ENCODE measurements around the gene FAM170B.

FAM170B gene

DNA sequence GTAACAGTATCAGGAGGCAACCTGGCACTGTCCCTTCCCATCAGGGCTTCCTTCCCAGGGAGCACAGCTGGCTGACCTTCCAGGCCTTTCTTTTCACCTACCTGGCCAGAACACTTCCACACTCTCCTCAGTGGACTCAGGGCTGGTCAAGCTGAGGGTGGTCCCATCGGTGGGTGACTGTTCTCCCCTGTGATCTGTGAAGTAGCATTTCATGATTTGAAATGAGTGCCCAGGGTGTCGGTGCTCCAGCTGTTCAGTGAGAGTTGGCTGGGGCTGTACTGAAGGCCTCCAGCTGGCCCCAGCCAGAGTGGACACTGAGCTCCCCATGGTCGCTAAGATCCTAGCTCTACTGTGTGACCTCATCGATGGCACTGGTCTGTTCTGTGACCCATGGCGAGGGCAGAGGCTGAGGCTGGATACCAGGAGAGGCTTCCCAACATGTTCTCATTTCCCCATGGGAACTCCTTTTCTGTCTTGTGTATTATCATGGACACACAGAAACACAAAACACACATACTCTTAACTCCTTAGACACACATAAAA lies at the start of gene FAM170B:
TSS of gene FAM170B (minus strand) at position 316 of the 543 bp plus-strand sequence. CDS start at position 213, 103 bp downstream.
- DNase-seq, result no peak

DNA sequence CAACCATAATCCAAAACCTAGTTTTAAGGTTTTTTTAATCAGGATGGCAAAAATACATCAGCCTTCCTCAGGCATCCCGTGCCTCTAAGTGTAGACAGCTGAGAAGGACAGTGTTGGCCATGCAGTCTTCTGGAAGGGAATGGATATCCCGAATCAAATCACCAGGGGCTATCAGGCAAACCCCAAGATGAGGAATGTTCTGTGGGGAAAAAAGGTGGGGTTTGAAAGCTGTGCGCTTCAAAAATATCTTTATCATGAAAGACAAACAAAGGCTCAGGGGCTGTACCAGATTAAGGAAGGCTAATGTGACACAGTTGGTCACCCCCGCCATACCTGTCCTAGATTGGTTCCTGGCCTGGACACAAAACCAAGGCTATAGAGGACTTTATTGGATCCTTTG lies 49.0 kb upstream of the FAM170B start:
- no peak for DNase-seq

DNA sequence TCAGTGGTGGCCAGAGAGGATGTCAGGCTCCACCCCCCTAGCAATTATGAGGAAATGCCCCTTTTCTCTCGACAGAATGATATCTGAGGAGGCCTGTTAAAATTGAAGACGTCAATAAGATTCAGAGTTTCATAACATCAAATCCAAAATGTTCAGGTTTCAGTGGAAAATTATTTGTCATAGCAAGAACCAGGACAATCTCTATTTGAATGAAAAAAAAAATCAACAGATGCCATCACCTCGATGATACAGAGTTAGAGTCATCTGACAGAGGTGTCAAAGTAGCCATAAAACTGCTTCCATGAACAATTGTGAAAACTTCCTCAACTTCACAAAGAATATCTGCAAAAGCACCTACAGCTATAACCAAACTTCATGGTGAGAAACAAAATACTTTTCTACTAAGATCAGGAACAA lies 46.6 kb upstream of the FAM170B start:
- DNase-seq, result no peak

DNA sequence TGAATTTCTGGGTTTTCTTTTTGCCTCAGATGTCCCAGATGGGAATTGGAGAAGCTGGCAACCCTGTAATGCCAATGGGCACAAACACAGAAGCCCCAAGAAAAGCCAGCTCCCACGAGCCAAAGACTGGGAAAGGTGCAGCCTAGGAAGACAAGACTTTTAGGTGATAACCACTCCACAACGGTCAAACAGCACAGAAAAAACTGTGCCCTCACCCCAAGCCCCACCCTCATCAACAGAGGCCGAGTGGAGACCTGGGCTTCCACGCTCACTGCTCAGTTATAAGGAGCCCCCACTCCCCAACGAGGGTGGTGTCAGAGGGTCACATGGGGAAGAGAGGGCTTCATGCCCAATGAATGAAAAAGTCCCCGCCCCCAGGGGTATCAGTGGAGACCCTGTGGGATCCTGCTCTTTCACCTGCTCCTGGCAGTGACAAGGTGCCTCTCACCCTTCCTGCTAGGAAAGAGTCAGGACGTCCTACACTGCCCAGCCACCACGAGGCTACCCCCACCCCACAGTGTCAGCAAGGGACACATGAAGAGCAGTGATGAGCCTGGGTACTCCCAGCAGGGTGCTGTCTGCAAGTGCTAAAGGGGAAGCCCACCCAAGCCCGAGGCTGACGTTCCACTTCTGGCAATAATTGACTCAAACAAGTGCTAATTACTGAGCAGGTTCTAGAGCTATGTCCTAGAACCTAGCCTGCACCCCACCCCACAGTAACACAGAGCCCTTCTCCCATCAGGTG lies 46.0 kb upstream of the FAM170B start:
- DNase-seq, result no peak

DNA sequence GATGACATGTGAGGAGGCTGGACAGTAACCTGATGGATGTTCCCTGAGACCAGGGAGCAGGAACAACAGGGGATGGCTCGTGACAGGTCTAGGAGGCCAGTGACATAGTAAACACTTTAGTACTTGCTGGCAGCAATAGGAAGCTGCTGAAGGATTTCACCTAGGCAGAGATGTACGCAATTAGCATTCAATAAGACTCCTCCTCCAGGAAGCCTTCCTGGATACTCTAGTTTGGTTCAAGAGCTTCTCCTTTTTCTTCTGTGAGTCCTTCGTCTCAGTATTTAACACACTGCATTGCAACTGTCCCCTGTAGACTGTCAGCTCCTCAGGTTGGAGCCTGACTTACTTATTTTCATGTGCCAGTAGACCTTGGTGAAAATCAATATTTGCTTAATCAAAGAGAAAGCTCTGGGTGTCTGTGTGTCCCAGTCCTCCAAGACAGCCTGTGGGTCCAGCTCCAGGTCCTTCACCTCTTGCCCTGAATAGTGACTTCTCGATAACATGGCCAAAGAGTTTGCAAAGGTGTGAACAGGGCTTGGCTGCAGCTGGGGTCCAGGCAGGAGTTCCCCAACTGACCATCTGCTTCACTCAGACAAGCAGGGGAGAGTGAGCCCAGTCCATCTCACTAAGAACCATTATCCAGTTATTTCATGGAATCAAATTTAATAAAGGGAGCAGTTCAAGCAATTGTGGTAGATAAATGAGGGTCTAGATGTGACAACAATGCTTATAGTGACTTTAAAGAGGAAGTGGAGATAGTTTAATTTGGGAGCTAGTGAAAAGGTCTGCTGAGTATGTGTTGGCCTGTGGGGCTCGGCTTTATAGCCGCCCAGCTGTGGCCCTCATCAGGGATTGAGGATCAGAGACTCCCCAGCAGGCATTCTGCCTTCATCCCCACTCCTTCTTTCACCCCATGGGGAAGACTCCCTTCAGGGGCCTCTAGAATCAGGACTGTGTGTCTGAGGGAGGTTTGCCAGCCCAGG lies 45.0 kb upstream of the FAM170B start:
- no peak for DNase-seq

DNA sequence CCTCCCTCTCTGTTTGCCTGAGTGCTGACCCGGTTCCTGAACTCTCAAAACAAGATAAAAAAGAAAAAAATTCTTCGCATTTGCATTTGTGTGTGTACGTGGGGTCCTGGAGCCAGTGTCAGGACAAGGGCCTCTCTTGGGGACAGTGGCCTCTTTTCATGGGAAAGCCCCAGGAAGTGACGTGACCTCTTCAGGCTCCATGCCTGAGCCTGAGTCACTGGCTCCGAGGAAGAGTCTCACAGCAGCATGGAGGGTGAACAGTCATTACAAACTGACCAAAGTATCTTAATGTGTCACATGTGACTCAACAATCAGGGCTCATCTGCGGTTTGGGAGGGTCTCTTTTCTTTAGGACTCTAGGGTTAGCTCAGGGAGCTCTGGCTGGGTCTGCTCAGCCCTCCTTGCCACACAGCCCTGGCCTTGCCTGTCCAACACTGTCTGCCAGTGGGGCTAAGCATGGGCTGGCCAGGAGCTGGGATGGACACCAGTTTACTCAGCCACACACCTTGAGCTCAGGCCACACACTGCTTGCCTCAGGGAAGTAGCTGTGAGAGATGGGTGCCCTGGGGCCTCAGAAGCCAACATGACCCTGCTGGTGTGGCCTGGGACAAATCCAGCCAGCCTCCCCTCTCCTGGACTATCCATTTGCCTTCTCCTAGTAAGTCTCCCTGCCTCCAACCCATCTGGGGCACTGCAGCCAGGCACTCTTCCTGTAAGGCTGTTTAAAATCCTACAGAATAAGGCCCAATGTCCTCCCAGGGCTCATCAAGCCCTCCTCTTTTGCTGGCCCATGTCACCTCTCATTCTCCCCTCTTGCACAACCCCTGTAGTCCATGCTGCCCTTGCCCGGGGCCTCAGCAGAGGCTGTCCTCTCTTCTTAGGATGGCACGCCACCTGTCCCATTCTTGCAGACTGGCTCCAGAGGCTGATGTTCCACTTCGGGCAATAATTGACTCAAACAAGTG lies 43.9 kb upstream of the FAM170B start:
- peak; percentile 25 to 43 for DNase-seq

DNA sequence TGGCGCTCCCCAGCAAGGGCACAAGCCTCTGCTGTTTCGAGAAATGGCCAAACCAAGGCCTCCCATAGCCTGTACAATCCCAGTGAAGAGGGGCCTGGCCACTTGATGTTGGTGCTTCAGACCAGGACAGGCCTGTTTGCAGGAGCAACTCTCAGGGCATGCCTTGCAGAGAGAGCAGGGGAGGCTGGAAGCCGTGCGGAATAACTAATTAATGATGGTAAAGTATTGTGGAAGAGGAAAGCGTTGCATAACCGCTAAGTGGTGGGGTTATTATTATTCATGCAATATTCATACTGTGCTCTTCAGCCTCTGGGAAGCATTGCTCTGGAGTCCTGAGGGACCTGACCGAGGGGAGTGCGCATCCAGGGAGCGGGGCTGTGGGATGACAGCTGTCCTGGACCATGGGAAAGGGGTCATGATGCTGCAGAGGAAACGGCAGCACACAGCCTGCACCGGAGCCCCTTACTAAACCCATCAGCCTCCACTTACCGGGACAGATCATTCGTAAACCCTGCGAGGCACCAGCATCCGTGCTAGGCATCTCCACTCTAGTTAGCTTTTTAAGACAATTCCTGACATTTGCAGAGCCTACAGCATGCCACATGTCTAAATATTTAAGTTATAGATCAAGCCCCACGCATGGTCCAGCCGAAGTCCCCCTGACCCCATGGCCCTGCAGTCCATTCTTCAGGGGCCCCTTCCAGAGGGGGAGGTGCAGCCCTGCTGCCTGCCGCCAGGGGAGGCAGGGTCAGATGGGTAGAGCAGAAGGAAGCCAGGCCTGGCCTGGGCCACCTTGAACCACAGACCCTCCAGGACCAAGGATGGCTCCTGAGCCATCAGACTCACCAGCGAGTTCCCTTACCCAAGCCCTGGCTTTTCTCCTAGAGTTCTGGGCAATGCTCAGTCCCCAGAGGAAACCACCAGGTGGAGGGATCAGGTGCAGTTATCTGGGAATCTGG lies 42.8 kb upstream of the FAM170B start:
- DNase-seq, result no peak

DNA sequence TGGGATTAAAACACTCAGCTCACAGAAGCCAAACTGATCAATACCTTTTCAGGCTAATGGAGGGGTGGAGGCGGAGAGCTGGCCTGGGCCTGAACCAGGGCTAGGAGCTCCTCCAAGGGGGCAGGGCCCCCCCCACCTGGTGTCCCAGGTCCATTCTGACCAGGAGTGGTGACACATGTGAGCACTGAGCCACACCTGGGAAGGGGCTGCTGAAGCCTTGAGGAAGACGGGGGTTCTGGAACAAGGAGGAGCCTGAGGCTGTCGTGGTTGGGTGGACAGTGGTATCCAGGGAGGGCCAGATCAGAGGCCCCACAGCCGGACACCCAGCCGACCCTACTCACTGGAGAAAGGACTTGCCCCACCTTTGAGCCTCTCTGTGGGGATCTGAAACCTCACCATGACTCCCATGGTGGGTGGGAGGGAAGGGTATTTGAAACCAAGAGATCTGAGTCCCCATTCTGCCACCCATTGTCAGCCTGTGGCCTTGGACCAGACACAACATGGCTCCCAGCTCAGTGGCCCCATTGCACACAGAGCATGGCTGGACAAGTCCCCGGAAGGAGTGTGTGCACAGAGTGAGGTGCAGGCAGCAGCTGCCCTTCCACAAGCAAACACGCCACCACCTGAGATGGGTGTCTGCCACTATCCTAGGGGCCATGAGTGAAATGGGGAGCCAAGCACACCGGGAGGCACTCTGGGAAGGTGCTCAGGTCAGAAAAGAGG lies 41.9 kb upstream of the FAM170B start:
- no peak for DNase-seq

DNA sequence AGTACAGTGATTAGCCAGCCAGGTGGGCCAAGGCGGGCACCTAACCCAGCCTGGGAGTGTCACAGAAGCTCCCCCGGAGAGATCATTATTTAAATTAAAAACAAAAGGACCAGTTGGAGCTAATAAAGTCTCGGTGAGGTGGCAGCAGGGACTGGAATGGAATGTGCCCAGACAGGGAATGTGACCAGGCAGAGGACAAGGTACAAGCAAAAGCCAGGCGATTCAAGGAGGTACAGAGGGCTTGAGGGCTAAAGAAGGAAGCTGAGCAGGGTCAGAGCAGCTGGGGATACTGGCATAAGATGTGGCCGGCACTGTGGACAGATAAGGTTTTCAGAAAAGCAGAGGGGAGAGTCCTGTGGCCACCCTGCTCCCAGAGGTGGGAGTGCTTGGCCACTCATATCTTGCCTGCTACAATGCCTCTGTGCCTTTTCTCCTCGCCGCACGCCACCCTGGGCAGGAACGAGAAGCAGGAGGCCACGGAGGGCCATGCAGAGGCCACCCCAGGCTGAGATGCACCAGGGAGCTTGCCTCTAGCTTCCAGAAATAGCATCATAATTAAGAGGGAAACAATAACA lies 41.2 kb upstream of the FAM170B start:
- DNase-seq, result no peak

DNA sequence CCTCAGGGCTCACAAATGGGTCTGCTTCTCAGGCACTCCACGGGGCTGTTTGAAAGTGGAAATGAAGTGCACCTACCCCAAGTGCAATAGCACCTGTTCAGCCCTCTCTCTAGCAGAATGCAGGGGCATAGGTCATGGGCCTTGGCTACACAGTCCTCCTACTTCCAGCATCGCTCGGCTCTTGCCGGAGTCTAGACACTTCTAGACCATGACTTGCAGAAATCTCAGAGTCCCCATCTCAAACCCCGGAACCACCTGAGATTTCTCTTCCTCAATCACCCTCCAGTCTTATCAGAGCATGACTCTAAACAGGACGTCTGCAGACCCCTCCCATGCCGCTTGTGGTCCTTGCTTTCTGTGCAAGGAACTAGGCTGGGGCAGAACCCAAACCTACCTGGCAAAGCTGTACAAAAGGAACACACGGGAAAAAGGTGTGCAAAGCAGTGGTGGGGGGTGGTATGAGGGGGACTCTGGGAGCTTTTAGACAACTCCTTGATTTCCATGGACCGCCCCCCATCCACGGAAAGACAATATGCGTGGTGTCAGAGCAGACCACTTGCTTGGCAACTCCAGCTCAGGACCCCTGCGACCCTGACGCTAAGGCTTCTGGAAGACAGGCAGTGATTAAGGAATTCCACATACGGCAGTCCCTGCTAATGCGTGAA lies 40.6 kb upstream of the FAM170B start:
- DNase-seq, result no peak

DNA sequence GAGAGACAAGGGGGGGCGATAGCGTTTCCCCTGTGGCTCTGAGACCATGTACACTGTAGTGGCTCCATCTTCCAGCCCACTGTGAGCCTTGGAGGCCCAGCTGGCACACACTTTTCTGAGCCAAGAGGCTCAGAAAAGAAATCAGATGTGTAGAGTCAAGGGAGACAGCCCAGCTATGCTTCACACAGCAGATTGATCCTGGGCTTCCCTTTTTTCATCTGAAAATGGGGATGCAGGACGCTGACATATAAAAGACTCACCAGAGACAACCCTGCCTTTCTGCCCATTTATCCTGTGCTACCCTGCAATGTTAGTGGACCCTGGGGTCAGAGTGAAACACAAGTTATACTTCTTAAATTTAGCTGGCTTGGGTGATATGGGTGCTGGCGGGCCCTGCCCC lies 40.0 kb upstream of the FAM170B start:
- no peak for DNase-seq

DNA sequence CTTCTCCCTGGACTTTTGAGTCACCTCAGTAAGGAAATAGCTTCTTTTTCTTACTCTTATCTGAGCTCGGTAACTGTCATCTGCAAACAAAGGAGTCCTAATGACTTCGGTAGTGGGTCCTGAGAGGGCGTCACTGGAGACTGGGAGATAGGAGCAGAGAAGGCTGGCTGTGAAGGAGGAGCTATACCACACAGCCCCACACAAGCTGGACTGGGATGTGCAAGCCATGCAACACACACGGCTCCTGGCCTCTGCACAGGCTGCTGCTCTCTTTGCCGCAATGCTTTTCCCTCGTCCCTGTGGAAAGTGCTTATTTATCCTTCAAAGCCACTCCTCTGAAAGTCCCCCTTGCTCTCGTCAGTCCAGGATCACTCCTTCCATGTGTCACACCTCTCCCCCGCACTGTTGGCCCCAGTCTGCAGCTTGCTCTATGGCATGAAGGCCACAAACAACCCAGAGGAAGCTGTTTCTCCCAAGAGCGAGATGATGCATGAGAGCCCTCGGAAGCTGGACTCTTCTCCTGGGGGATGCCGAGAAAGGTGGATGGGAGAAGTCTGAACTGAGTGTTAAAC lies 39.5 kb upstream of the FAM170B start:
- no peak for DNase-seq

DNA sequence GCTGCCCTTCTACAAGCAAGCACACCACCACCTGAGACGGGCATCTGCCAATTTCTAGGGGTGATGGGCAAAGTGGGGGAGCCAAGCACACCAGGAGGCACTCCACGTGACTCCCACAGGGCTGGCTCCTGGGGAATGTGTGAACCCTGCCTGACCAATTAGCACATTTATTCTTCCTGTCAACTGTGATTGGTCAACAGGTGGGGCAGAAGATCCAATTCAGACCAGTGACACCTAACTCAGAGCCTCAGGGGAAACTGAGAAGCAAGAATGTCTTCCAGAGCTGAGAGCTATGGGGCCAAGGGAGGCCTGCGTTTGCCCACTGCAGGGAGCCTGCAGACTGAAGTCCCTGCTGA lies 38.9 kb upstream of the FAM170B start:
- no peak for DNase-seq

DNA sequence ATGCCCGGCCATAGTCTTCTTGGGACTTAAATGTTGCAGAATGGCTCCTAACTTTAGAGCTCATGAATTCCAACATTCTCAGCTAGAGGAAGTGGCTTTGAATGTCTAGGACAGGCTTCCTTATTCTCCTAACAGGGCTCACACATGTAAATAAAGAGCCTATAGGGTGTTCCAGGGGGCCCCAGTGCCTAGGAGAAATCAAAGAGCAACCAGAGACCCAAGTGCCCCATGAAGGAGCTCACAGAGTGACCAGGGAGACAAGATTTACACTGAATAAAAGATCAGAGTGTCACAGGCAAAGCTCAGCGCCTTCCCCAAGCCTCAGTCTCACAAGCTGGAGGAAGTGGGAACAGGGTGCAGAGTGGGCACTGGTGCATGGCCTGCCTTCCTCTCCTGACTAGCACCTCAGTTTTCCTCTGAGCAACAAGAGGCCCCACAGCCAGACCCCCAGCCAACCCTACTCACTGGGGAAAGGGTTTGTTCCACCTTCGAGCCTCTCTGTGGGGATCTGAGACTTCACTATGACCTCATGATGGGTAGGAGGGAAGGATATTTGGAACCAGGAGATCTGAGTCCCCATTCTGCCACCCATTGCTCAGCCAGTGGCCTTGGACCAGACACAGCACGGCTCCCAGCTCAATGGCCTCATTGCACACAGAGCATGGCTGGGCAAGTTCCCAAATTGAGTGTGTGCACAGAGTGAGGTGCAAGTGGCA lies 38.4 kb upstream of the FAM170B start:
- DNase-seq, result no peak

DNA sequence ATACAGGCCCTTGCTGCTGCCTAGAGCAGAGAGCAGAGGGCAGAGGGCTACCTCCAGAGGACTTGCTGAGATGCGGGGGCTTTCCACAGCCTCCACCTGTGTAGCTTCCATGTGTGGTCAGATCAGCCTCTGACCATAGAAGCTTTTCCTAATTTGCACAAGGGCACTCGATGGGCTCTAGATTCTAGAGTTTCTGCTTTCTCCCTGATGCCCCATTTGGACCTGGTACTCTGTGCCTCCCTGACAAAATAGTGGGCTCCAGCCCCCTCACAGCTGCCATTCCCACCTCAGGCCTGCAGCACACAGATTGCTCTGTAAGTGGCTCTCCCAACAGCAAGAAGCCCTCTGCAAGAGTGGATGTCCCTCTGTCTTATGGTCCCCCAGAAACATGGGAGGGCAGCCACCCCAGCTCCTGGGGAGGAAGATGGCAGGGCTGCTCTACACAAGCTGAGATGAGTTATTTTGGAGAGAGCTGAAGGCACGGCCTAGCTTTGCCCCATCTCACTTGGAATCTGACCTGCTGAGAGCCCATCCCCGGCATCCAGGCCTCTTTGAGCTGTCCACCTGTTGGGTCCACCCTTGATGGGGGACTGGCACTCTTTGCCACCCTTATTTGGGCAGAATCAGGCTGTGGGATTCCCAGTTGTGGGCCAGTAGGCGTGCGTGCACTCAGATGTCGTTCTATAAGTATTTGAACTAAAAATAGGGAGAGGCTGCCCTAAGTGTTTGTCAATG lies 37.7 kb upstream of the FAM170B start:
- DNase-seq, result no peak

DNA sequence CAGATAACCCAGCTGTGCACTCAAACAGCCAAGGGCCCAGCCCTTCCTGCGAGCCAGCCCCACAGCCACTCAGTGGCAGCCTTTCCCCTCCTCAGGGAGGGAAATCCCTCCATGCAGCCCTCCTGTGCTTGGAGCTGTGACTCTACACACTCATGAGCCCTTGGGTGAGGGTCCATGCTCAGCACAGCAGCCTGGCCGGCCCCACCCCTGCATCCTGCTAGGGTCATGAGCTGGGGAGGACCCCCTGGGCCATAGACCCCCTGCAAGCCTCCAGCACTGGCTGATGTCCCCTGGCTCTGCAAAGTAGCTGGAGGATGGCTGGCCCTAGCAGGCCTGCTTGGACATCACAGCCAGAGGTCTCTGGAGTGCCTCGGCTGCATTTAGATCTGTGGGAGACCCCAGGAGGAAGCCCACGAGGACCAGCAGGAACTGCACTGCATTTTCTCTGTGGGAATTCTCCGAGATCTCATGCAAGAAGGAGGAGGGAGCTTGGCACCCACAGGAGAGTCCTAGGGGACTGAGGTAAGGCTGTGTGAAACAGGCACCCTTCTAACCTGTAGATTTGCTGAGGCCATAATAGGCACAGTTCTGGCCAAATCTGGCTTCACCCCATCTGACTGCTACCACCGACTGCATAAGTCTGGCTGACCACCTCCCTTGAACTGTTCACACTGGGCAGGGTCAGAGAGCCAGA lies 37.0 kb upstream of the FAM170B start:
- no peak for DNase-seq

DNA sequence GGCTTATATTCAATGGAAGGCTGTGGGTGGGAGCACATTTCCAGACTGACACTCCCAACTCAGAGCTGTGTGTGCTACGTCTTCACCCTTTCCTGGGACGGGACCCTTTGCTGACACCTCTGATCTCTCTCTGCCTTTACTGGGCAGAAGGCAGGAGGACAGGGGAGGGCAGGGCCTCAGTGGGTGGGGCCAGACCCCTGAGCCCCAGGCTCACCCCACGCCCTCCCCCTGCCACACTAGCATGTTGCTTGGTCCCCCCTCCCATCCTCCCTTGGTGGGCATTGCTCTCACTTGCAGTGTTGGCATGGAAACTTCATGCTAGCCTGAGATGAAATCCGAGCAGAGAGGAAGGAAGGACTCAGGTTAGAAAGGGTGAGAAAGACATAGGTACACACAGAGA lies 36.0 kb upstream of the FAM170B start:
- DNase-seq, result no peak

Data from activated CD4-positive, alpha-beta T cell treated with anti-CD3 and anti-CD28 coated beads, Interleukin-2, amount 50 U/mL, for 4 hours (primary cell).